ENCODE data around the gene PERM1.

DNA sequence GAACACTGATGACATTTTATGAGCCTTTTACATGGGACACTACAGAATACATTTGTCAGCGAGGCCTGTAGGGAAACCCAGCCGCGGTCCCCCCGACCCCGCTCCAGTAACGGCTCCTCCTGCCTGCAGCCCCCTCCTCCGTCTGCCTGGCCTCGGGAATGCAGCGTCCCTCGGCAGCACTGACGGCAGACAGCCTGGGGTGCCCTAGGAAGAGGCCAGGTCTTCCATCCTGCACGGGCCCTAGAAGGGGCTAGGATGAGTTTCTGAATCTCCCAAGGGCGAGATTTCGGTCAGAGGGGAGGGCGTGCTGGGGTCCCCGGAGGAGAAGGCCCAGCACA is 49.8 kb downstream of the PERM1 start:
- TF ChIP-seq, protein P1, sequence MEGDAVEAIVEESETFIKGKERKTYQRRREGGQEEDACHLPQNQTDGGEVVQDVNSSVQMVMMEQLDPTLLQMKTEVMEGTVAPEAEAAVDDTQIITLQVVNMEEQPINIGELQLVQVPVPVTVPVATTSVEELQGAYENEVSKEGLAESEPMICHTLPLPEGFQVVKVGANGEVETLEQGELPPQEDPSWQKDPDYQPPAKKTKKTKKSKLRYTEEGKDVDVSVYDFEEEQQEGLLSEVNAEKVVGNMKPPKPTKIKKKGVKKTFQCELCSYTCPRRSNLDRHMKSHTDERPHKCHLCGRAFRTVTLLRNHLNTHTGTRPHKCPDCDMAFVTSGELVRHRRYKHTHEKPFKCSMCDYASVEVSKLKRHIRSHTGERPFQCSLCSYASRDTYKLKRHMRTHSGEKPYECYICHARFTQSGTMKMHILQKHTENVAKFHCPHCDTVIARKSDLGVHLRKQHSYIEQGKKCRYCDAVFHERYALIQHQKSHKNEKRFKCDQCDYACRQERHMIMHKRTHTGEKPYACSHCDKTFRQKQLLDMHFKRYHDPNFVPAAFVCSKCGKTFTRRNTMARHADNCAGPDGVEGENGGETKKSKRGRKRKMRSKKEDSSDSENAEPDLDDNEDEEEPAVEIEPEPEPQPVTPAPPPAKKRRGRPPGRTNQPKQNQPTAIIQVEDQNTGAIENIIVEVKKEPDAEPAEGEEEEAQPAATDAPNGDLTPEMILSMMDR (optimal IDR thresholded peaks at IDR 0.05 in 1 of 3, IDR thresholded peaks at IDR 0.05 in 1 of 3, conservative IDR thresholded peaks at IDR 0.05 in 1 of 3; ENCODE audit: extremely low read depth in 1 of 3, insufficient read depth in 2 of 3, low read length in 3 of 3), result no peak
- no peak for TF ChIP-seq EZH2 (IDR thresholded peaks at IDR 0.05; ENCODE audit: low read length)

All from keratinocyte (primary cell).